Neural cell (in vitro differentiated cells): Measurements from ENCODE around the gene PSMG3. TPM values are rescaled to one million over a fixed set of nuclear protein-coding genes. Genes with fewer than 3 reads are reported as not detected.

Experiments used
- H2AFZ ChIP-seq: fragments of 200-600, 300-800 bp; sonication (generic), shearing (Covaris generic); 2 replicates; pipeline ENCODE4 v1.6.0; 2014; ENCODE audit warnings: low read depth, mild to moderate bottlenecking, antibody characterized with exemption, low read length, moderate library complexity
- H3F3A ChIP-seq: fragments of 200-600 bp; shearing (Covaris generic); 2 replicates; pipeline ENCODE4 v1.6.1; 2016; ENCODE audit warnings: mild to moderate bottlenecking, moderate library complexity, mixed read lengths, antibody characterized with exemption, low read length; ENCODE audit not compliant: insufficient read depth, poor library complexity, severe bottlenecking
- H3K27ac ChIP-seq: fragments of 200-600, 300-800 bp; sonication (generic), shearing (Covaris generic); 2 replicates; pipeline ENCODE4 v1.5.1; 2014; ENCODE audit warnings: mild to moderate bottlenecking, low read length, moderate library complexity
- H3K27me3 ChIP-seq: fragments of 300-800, 200-600 bp; sonication (generic), shearing (Covaris generic); 2 replicates; pipeline ENCODE4 v1.6.0; 2014; ENCODE audit warnings: mild to moderate bottlenecking, low read depth, low read length, moderate library complexity; ENCODE audit not compliant: insufficient read depth
- H3K36me3 ChIP-seq: fragments of 300-800, 200-600 bp; sonication (generic), shearing (Covaris generic); 2 replicates; pipeline ENCODE4 v1.5.1; 2014; ENCODE audit warnings: mild to moderate bottlenecking, antibody characterized with exemption, low read length, moderate library complexity; ENCODE audit not compliant: insufficient read depth
- H3K4me2 ChIP-seq: fragments of 300-800, 200-600 bp; sonication (generic), shearing (Covaris generic); 2 replicates; pipeline ENCODE4 v1.6.0; 2014; ENCODE audit warnings: mild to moderate bottlenecking, low read length
- H3K4me3 ChIP-seq: fragments of 300-800, 200-600 bp; sonication (generic), shearing (Covaris generic); 2 replicates; pipeline ENCODE4 v1.5.1; 2014; ENCODE audit warnings: mild to moderate bottlenecking, low read length, moderate library complexity
- H3K79me2 ChIP-seq: fragments of 200-600 bp; shearing (Covaris generic); replicated peaks from 2 replicates; pipeline ENCODE4 v1.6.0; 2014; ENCODE audit warnings: mild to moderate bottlenecking, low read length, moderate library complexity; ENCODE audit not compliant: insufficient read depth
- H3K9ac ChIP-seq: fragments of 300-800, 200-600 bp; sonication (generic), shearing (Covaris generic); 2 replicates; pipeline ENCODE4 v1.6.1; 2016; ENCODE audit warnings: mild to moderate bottlenecking, low read length, mixed read lengths
- H3K9me2 ChIP-seq: fragments of 200-600 bp; shearing (Covaris generic); 2 replicates; pipeline ENCODE4 v1.6.1; 2016; ENCODE audit warnings: mild to moderate bottlenecking, low read length, mixed read lengths; ENCODE audit not compliant: insufficient read depth
- H3K9me3 ChIP-seq: fragments of 200-600, 300-800 bp; sonication (generic), shearing (Covaris generic); 2 replicates; pipeline ENCODE4 v1.6.1; 2016; ENCODE audit warnings: mild to moderate bottlenecking, mixed run types, low read length, moderate library complexity, mixed read lengths
- H4K20me1 ChIP-seq: fragments of 200-600 bp; shearing (Covaris generic); 2 replicates; pipeline ENCODE4 v1.6.1; 2016; ENCODE audit warnings: mild to moderate bottlenecking, mixed run types; ENCODE audit not compliant: insufficient read depth
- CTCF ChIP-seq: fragments of 450-650 bp; IDR thresholded peaks from 2 replicates; pipeline ENCODE4 v1.5.1; 2014; ENCODE audit warnings: antibody characterized with exemption, mild to moderate bottlenecking, moderate library complexity; ENCODE audit not compliant: poor library complexity, severe bottlenecking
- EP300 ChIP-seq: fragments of 450-650 bp; conservative IDR thresholded peaks from 2 replicates; pipeline ENCODE4 v1.6.1; 2014; ENCODE audit warnings: antibody characterized with exemption, mild to moderate bottlenecking, moderate library complexity; ENCODE audit not compliant: poor library complexity, severe bottlenecking
- EZH2 ChIP-seq: fragments of 200-600, 300-800 bp; shearing (Covaris generic), sonication (generic); IDR thresholded peaks from 2 replicates; pipeline ENCODE4 v1.6.1; 2014; ENCODE audit warnings: antibody characterized with exemption, low read length, borderline replicate concordance, mild to moderate bottlenecking; ENCODE audit not compliant: insufficient read depth, poor library complexity, severe bottlenecking
- MXI1 ChIP-seq: fragments of 450-650 bp; conservative IDR thresholded peaks from 2 replicates; pipeline ENCODE4 v1.6.1; 2014; ENCODE audit warnings: antibody characterized with exemption, mild to moderate bottlenecking; ENCODE audit not compliant: poor library complexity, severe bottlenecking
- POLR2AphosphoS5 ChIP-seq: IDR thresholded peaks from 2 replicates; pipeline ENCODE4 v1.6.1; 2012
- RAD21 ChIP-seq: fragments of 450-650 bp; conservative IDR thresholded peaks from 2 replicates; pipeline ENCODE4 v1.6.1; 2014; ENCODE audit warnings: antibody characterized with exemption, mild to moderate bottlenecking, moderate library complexity
- REST ChIP-seq: IDR thresholded peaks from 2 replicates; pipeline ENCODE4 v1.6.1; 2012; ENCODE audit warnings: borderline replicate concordance
- SMC3 ChIP-seq: fragments of 450-650 bp; conservative IDR thresholded peaks from 2 replicates; pipeline ENCODE4 v1.6.1; 2014; ENCODE audit warnings: antibody characterized with exemption, mild to moderate bottlenecking, moderate library complexity; ENCODE audit not compliant: poor library complexity
- TAF1 ChIP-seq: IDR thresholded peaks from 2 replicates; pipeline ENCODE4 v1.6.1; 2012; ENCODE audit warnings: low read depth
- polyA plus RNA-seq: library from polyadenylated mRNA; depleted of rRNA; stranded (reverse); fragments of >200 nt; gene quantifications from 2 replicates; pipeline ENCODE4 v1.2.3, GENCODE V29; 2014

Gene PSMG3
- polyA plus RNA-seq, 1 donor from 2014 or later, result 50.6 TPM

- Histone ChIP-seq H2AFZ (no peak overlapping the region), H3K9ac (no peak overlapping the region), H3K27me3 (no peaks in the 10 kb centered on the region), H4K20me1 (no peaks in the 10 kb centered on the region), H3K9me2 (no peaks in the 10 kb centered on the region), H3K79me2 (no peaks in the 10 kb centered on the region), H3K9me3 (no peaks in the 10 kb centered on the region), H3K27ac (no peak overlapping the region), H3K4me2 (no peak overlapping the region), H3K4me3 (no peak overlapping the region), H3F3A (no peaks in the 10 kb centered on the region), H3K36me3 (no peaks in the 10 kb centered on the region)
- TF ChIP-seq EP300 (no peak), POLR2AphosphoS5 (no peak), REST (no peak), CTCF (no peak), SMC3 (no peak), TAF1 (no peak), EZH2 (no peak), RAD21 (no peak), MXI1 (no peak)
These were observed 12.8 kb downstream of the PSMG3 start for GRCh38 chr7:1557006-1557405.

- Histone ChIP-seq H4K20me1 (no peaks in the 10 kb centered on the region), H3K4me2 (no peak within 1 kb of the TSS), H3K9me3 (no peaks in the 10 kb centered on the region), H3F3A (no peaks in the 10 kb centered on the region), H2AFZ (no peak within 1 kb of the TSS), H3K36me3 (no peaks in the 10 kb centered on the region), H3K79me2 (no peaks in the 10 kb centered on the region), H3K9me2 (no peaks in the 10 kb centered on the region), H3K27me3 (no peaks in the 10 kb centered on the region), H3K4me3 (no peak within 1 kb of the TSS), H3K27ac (no peak within 1 kb of the TSS), H3K9ac (peak within 1 kb of the TSS; percentile 20)
- TF ChIP-seq SMC3, result peak; percentile 51
- TF ChIP-seq MXI1, result no peak
- no peak for TF ChIP-seq EP300
- no peak for TF ChIP-seq POLR2AphosphoS5
- peak; percentile 14 for TF ChIP-seq RAD21
- TF ChIP-seq CTCF, result peak; percentile 54
- TF ChIP-seq EZH2, result no peak
- TF ChIP-seq REST, result no peak
- TF ChIP-seq TAF1, result no peak
These were observed 13.9 kb downstream of the PSMG3 start, which contains the start of gene TMEM184A for GRCh38 chr7:1555813-1556543. TSS of gene TMEM184A (minus strand) at chr7:1556205. CDS start at chr7:1555484, 721 bp downstream.
